ENCODE measurements around the gene NEDD4.
"Not testable (repeated sequence)": the region's sequence is repeated elsewhere in the genome, so short reads cannot be mapped to it uniquely, and the experiment has no call there.

The NEDD4 gene

GRCh38 chr15:55954862-55955605 lies 38.4 kb downstream of the NEDD4 start:
- no peak for DNase-seq (ENCODE audit: low read depth)

GRCh38 chr15:55952501-55953274 lies 40.7 kb downstream of the NEDD4 start:
- DNase-seq (ENCODE audit: low read depth) = not testable (repeated sequence)

GRCh38 chr15:55944606-55945005 lies 48.8 kb downstream of the NEDD4 start:
- DNase-seq (ENCODE audit: low read depth) = not testable (repeated sequence)

GRCh38 chr15:55942332-55942731 lies 51.1 kb downstream of the NEDD4 start:
- no peak for DNase-seq (ENCODE audit: low read depth)

- no peak for DNase-seq (ENCODE audit: low read depth)
These were observed 56.4 kb downstream of the NEDD4 start for GRCh38 chr15:55937040-55937439.

- DNase-seq (ENCODE audit: low read depth) = no peak
These were observed 64.5 kb downstream of the NEDD4 start for GRCh38 chr15:55928955-55929354.

- no peak for DNase-seq (ENCODE audit: low read depth)
These were observed 71.7 kb downstream of the NEDD4 start for GRCh38 chr15:55921744-55922143.

- DNase-seq (ENCODE audit: low read depth) = no peak
These were observed 75.5 kb downstream of the NEDD4 start for GRCh38 chr15:55917881-55918296.

- no peak for DNase-seq (ENCODE audit: low read depth)
These were observed 76.6 kb downstream of the NEDD4 start for GRCh38 chr15:55916666-55917409.

GRCh38 chr15:55915876-55916567 lies 77.4 kb downstream of the NEDD4 start:
- no peak for DNase-seq (ENCODE audit: low read depth)

- DNase-seq (ENCODE audit: low read depth) = no peak
These were observed 78.2 kb downstream of the NEDD4 start for GRCh38 chr15:55915221-55915620.

- DNase-seq (ENCODE audit: low read depth) = no peak
These were observed 79.0 kb downstream of the NEDD4 start for GRCh38 chr15:55914446-55914845.

- DNase-seq (ENCODE audit: low read depth) = no peak
These were observed 80.4 kb downstream of the NEDD4 start for GRCh38 chr15:55912982-55913381.

- DNase-seq (ENCODE audit: low read depth) = no peak
These were observed 84.2 kb downstream of the NEDD4 start for GRCh38 chr15:55909036-55909811.

- no peak for DNase-seq (ENCODE audit: low read depth)
These were observed 85.6 kb downstream of the NEDD4 start for GRCh38 chr15:55907797-55908196.

GRCh38 chr15:55902981-55903380 lies 90.4 kb downstream of the NEDD4 start:
- no peak for DNase-seq (ENCODE audit: low read depth)

- no peak for DNase-seq (ENCODE audit: low read depth)
These were observed 93.4 kb downstream of the NEDD4 start for GRCh38 chr15:55900019-55900418.

- DNase-seq (ENCODE audit: low read depth) = no peak
These were observed 93.9 kb downstream of the NEDD4 start for GRCh38 chr15:55899537-55899936.

GRCh38 chr15:55897560-55898336 lies 95.7 kb downstream of the NEDD4 start:
- DNase-seq (ENCODE audit: low read depth) = no peak

GRCh38 chr15:55894399-55894965 lies 98.9 kb downstream of the NEDD4 start:
- DNase-seq (ENCODE audit: low read depth) = no peak

Measured in stimulated activated CD8-positive, alpha-beta memory T cell treated with anti-CD3 and anti-CD28 coated beads, Interleukin-12 subunit alpha, Interleukin-12 subunit beta, amount 100 ng/mL, for 1 hour (primary cell).